NT2/D1 (cell line): ENCODE data around the gene ARID4B.

Experiments
- DNase-seq: peaks from one replicate; pipeline ENCODE4 v3.0.0-alpha.2; 2011; ENCODE audit warnings: low read depth, low spot score
- H3K27me3 ChIP-seq: 2 replicates; pipeline ENCODE4 v1.6.0; 2011; ENCODE audit warnings: mild to moderate bottlenecking; ENCODE audit not compliant: insufficient read length, insufficient read depth
- H3K36me3 ChIP-seq: 2 replicates; pipeline ENCODE4 v1.6.1; 2011; ENCODE audit warnings: mild to moderate bottlenecking, low read length, mixed read lengths; ENCODE audit not compliant: insufficient read depth, insufficient read length
- H3K4me1 ChIP-seq: 2 replicates; pipeline ENCODE4 v1.5.1; 2011; ENCODE audit not compliant: insufficient read depth, insufficient read length
- H3K4me3 ChIP-seq: 2 replicates; pipeline ENCODE4 v1.5.1; 2011; ENCODE audit warnings: low read depth; ENCODE audit not compliant: insufficient read length
- H3K9ac ChIP-seq: 2 replicates; pipeline ENCODE4 v1.6.0; 2011; ENCODE audit warnings: low read depth; ENCODE audit not compliant: insufficient read length
- H3K9me3 ChIP-seq: 2 replicates; pipeline ENCODE4 v1.5.1; 2011; ENCODE audit warnings: mild to moderate bottlenecking, low read length; ENCODE audit not compliant: insufficient read depth
- SUZ12 ChIP-seq: IDR thresholded peaks from 2 replicates; pipeline ENCODE4 v1.6.1; 2011; ENCODE audit not compliant: insufficient read length, insufficient read depth; ENCODE audit errors: extremely low read depth
- YY1 ChIP-seq: IDR thresholded peaks from 2 replicates; pipeline ENCODE4 v1.6.1; 2011; ENCODE audit not compliant: insufficient read length, insufficient read depth
- ZNF274 ChIP-seq: IDR thresholded peaks from 2 replicates; pipeline ENCODE4 v1.6.1; 2011; ENCODE audit warnings: mild to moderate bottlenecking, low read depth, low read length

The ARID4B gene

DNA sequence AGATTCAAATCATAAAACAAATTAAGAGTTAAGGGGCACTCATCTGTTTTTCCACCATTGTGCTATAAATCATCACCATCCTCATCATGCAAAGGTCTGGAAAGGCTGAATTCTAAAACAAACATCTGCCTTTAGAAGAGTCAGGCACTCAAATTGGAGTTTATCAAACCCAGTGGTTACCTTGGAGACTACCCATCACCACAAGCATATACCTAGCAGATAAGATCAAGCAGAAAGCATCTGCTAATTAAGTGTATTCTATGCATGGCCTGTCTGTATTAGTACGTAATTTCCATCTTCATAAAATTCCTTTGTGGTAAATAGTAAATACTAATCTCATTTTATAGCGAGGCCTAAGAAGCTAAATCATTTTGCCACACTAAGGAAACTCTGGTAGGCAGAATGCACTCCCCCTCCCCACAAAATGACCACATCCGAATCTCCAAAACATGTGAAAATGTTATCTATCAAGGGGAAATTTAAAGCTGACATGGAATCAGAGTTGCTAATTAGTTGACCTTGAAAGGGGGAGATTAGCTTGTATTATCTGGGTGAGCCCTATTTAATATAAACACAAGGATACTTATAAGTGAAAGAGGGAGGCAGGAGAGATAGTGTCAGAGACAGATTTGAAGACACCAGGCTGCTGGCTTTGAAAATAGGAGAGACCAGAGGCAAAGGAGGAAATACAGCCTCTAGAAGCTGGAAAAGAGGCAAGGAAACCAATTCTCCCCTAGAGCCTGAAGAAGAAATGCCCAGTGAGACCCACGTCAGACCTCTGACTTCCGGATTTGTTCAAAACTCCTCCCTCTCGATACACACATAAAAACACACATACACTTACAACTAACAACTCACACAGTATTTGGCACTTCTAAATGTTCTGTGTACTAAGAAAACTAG lies 23.2 kb downstream of the ARID4B start:
- no peak overlapping the region for H3K9ac ChIP-seq
- DNase-seq, result no peak
- TF ChIP-seq YY1 (no peak), SUZ12 (no peak), ZNF274 (no peak)

DNA sequence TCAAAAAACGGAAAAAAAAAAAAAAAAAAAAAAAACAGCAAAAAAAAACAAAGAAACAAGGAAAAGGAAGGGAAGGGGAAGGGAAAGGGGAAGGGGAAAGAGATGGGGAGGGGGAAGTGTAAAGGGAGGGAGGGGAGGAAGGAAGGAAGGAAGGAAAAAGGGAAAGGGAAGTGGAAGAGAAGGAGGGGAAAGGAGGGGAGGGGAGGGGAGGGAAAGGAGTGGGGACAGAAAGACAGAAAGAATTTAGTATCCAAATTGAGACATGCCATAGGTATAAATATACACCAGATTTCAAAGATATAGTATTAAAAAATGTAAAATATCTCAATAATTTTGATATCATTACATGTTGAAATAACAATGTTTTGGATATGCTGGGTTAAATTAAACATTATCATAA lies 25.8 kb downstream of the ARID4B start:
- no peak for TF ChIP-seq SUZ12
- no peak for TF ChIP-seq YY1
- no peak for TF ChIP-seq ZNF274
- Histone ChIP-seq H3K4me3 (no peak overlapping the region), H3K4me1 (no peaks in the 10 kb centered on the region), H3K9me3 (peaks cover 4% of the 10 kb centered on the region; the same call in 1 of the 2 replicates), H3K36me3 (peaks cover 2% of the 10 kb centered on the region), H3K27me3 (no peaks in the 10 kb centered on the region), H3K9ac (no peak overlapping the region)
- no peak for DNase-seq

More for the DNA sequence above, 23.2 kb downstream of the ARID4B start:
- Histone ChIP-seq H3K4me3 (no peak overlapping the region), H3K9me3 (no peaks in the 10 kb centered on the region; the same call in 1 of the 2 replicates), H3K27me3 (no peaks in the 10 kb centered on the region), H3K36me3 (peaks cover 2% of the 10 kb centered on the region), H3K4me1 (no peaks in the 10 kb centered on the region)

GRCh38 chr1:235299169-235299858 lies 28.7 kb downstream of the ARID4B start:
- no peak for DNase-seq
- no peak overlapping the region for H3K9ac ChIP-seq
- H3K4me3 ChIP-seq, result no peak overlapping the region
- H3K36me3 ChIP-seq, result peaks cover 2% of the 10 kb centered on the region
- no peaks in the 10 kb centered on the region for H3K27me3 ChIP-seq
- TF ChIP-seq ZNF274, result no peak
- TF ChIP-seq SUZ12, result no peak
- no peak for TF ChIP-seq YY1
- H3K9me3 ChIP-seq, result peaks cover 8% of the 10 kb centered on the region; the same call in 1 of the 2 replicates
- no peaks in the 10 kb centered on the region for H3K4me1 ChIP-seq

DNA sequence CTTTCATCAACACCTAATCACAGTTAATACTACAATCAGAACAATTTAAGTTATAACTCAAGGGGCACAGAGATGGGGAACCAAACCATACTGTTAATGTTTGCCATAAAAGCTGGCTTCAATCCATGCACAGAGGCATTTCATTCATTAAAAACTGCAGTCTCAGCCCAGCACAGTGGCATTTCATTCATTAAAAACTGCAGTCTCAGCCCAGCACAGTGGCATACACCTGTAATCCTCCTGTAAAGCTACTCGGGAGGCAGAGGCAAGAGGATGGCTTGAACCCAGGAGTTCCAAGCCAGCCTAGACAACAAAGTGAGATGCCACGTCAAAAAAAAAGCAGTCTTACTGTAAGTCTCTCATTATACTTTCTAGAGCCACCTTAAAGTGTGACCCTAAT lies 29.2 kb downstream of the ARID4B start:
- H3K4me1 ChIP-seq, result no peaks in the 10 kb centered on the region

GRCh38 chr1:235297579-235297978 lies 30.4 kb downstream of the ARID4B start:
- H3K36me3 ChIP-seq, result no peaks in the 10 kb centered on the region
- H3K9ac ChIP-seq, result no peak overlapping the region
- TF ChIP-seq ZNF274, result no peak
- TF ChIP-seq YY1, result no peak
- no peak for TF ChIP-seq SUZ12
- no peaks in the 10 kb centered on the region for H3K27me3 ChIP-seq
- peaks cover 8% of the 10 kb centered on the region; the same call in 1 of the 2 replicates for H3K9me3 ChIP-seq
- H3K4me1 ChIP-seq, result no peaks in the 10 kb centered on the region
- no peak overlapping the region for H3K4me3 ChIP-seq
- DNase-seq, result no peak

More for the DNA sequence above, 29.2 kb downstream of the ARID4B start:
- Histone ChIP-seq H3K27me3 (no peaks in the 10 kb centered on the region), H3K9ac (no peak overlapping the region), H3K9me3 (peaks cover 8% of the 10 kb centered on the region; the same call in 1 of the 2 replicates), H3K36me3 (peaks cover 2% of the 10 kb centered on the region), H3K4me3 (no peak overlapping the region)
- DNase-seq, result no peak
- TF ChIP-seq ZNF274, result no peak
- no peak for TF ChIP-seq SUZ12
- no peak for TF ChIP-seq YY1

GRCh38 chr1:235296729-235297128 lies 31.2 kb downstream of the ARID4B start:
- no peak overlapping the region for H3K9ac ChIP-seq
- H3K27me3 ChIP-seq, result no peaks in the 10 kb centered on the region
- peaks cover 8% of the 10 kb centered on the region; the same call in 1 of the 2 replicates for H3K9me3 ChIP-seq
- TF ChIP-seq ZNF274, result no peak
- TF ChIP-seq YY1, result no peak
- TF ChIP-seq SUZ12, result no peak
- DNase-seq, result no peak
- no peak overlapping the region for H3K4me3 ChIP-seq
- no peaks in the 10 kb centered on the region for H3K4me1 ChIP-seq
- no peaks in the 10 kb centered on the region for H3K36me3 ChIP-seq

DNA sequence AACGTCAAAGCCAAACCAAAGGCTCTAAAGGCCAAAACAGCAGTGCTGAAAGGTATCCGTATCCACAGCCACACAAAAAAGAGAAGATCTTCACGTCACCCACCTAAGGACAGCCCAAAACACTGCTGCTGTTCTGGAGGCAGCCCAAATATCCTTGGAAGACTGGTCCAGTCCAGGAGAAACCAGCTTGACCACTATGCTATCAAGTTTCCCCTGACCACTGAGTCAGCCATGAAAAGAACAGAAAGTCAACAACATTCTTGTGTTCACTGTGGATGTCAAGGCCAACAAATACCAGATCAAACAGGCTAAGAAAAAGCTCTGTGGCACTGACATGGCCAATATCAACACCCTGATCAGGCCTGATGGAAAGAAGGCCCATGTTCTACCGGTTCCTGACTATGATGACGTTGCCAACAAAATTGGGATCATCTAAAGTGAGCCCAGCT lies 32.1 kb downstream of the ARID4B start:
- no peak for TF ChIP-seq ZNF274
- no peak for TF ChIP-seq SUZ12
- TF ChIP-seq YY1, result no peak
- Histone ChIP-seq H3K9ac (no peak overlapping the region), H3K4me1 (no peaks in the 10 kb centered on the region), H3K27me3 (no peaks in the 10 kb centered on the region), H3K9me3 (peaks cover 8% of the 10 kb centered on the region; the same call in 1 of the 2 replicates), H3K36me3 (no peaks in the 10 kb centered on the region), H3K4me3 (no peak overlapping the region)
- no peak for DNase-seq
